Activated gamma-delta T cell treated with Interleukin-2 at 50 U/mL for 16 hours (primary cell): ENCODE results near the gene ZDHHC14.

Source experiments
- DNase-seq: peaks from one replicate; pipeline ENCODE4 v3.0.0-alpha.2; 2020

The ZDHHC14 gene

DNA sequence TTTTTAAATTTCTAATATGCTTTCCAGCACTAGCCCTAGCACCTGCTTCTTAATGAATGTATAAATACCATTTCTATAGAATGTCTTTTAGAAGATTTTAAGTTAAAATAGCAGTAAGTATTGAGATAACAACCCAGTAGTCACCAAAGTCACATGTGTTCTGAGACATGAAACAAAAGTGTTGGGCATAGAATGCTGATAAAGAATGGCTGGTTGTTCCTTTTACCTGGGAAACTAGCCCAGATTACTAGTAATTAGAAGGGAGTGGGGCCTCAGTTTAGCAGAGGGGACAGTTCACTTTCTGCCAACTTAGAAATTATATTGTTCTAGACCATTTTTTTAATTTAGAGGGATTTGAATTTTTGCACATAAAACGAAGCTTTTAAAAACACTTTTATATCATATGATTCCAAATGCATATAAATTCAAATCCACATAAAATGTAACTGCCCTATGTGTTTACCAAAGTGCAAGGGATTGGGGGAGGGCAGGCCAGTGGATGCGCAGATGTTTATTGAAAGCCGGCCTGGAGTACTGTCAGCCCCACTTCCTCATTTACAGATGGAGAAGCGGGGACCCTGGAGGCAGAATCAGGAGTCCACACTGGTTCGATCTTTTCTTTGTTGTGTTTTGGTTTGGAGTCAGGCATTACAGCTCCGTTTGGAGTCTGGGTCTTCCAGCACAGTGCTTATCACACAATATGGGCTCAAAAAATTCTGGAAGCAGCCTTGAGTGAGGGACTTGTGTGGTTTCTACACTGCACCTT is 139.8 kb downstream of the ZDHHC14 start:
- no peak for DNase-seq

DNA sequence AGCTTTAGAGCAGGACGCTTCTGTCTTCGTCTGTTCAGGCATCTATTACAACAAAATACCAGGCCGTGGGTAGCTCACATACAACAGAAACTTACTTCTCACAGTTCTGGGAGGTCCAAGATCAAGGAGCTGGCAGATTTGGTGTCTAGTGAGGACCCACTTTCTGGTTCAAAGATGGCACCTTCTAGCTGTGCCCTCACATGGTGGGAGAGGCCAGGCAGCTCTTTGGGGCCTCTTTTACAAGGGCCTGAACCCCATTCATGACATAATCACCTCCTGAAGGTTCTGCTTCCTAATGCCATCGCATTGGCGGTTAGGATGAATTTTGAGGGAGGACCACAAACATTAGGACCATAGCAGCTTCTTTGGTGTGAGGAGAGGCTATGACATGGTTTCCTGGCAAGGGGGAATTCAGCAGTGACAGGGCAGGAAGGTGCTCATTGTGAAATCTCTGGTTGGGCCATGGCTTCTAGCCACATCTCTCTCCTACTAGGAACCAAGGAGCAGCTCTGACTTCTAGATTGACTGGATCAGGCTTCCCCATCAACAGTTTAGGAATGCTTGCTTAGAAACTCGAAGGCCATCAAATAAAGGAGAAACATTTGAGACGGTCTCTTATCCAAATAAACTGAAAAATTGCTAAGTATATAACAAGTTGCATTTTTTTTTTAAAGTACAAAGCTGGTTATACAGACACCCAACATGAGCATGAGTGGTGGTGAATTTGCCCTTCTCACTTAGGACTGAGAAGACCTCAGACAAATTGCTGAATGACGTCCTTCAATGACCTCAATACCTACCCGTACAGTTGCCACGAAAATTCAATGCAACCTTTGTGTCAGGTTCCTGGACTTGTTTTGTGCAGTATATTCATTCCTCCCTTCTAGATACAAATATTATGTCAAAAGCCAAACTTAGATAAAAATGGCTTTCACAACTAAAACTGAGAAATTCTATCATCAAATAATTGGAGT is 140.7 kb downstream of the ZDHHC14 start:
- no peak for DNase-seq

DNA sequence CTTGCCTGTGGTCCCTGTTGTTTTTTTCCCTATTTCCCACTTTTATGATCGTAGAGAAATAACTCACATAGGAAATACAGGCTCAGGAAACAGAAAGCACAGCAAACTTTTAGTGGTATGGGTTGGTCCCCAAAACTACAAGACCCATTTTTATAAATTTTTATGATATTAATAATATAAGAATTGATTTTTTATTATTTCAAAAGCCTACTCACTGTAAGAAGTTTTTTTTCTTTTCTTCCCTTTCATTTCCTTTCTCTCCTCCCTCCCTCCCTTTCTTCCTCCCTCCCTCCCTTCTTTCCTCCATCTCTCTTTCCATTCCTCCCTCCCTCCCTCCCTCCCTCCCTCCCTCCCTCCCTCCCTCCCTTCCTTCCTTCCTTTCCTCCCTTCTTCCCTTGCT is 141.5 kb downstream of the ZDHHC14 start:
- no peak for DNase-seq

GRCh38 chr6:157524735-157525134 is 143.7 kb downstream of the ZDHHC14 start:
- DNase-seq, result no peak

- DNase-seq, result no peak
These were observed 144.4 kb downstream of the ZDHHC14 start for GRCh38 chr6:157525292-157525889.

- no peak for DNase-seq
These were observed 145.0 kb downstream of the ZDHHC14 start for GRCh38 chr6:157525918-157526425.

GRCh38 chr6:157527471-157527907 is 146.5 kb downstream of the ZDHHC14 start:
- DNase-seq, result no peak

- no peak for DNase-seq
These were observed 148.1 kb downstream of the ZDHHC14 start for GRCh38 chr6:157528931-157529653.

DNA sequence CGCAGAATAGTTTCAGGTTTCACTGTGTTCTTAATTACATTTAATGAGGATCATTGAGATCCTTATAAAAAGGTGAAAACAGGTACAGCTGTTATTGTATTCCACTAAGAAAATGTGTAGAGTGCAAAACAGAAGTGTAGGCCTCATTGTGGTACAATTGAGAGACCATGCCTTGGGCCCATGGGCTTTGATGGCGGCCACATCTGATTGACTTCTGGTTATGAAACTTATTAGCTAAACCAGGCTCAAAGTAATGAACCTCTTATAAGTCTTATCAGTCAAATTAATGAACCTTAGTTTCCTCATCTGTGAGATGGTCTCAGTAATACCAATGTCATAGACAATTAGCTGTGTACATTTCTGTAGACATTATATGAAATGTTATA is 148.7 kb downstream of the ZDHHC14 start:
- DNase-seq, result no peak

DNA sequence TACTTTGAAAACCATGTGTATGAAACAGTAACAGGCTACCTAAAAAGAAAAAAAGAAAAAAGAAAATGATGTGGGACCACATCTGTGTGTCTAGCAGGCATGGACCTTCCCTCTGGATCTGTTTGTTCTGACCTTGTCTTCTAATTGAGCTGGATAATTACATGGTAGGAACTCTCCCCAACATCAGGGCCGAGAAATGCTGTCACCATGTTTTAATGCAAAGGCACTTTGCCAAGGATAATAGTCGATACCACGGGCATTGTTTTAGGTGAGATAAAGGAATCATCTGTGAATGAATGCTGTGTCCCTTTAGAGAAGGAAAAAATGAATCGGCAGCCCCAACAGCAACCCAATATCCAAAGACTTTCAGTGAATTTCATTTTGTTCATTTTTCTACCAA is 149.1 kb downstream of the ZDHHC14 start:
- DNase-seq, result no peak

GRCh38 chr6:157530724-157531168 is 149.8 kb downstream of the ZDHHC14 start:
- DNase-seq, result no peak

- no peak for DNase-seq
These were observed 150.4 kb downstream of the ZDHHC14 start for GRCh38 chr6:157531169-157531985.

DNA sequence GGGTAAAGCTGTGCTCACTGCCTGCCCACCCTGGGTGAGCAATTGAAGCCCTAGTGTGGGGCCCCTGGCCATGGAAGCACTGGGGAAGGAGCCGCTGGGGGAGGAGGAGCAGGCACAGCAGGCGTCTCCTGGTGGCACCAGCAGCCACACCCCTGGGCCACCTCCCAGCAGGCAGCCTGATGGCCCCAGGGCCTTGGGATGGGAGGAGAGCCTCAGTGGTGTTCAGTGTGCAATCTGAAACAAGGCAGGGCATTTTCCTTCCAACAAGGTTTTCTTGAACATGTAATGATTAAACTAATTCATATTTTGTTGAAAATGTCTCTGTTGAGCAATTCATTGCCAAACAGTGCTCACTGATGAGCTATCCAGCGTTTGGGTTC is 151.0 kb downstream of the ZDHHC14 start:
- no peak for DNase-seq

DNA sequence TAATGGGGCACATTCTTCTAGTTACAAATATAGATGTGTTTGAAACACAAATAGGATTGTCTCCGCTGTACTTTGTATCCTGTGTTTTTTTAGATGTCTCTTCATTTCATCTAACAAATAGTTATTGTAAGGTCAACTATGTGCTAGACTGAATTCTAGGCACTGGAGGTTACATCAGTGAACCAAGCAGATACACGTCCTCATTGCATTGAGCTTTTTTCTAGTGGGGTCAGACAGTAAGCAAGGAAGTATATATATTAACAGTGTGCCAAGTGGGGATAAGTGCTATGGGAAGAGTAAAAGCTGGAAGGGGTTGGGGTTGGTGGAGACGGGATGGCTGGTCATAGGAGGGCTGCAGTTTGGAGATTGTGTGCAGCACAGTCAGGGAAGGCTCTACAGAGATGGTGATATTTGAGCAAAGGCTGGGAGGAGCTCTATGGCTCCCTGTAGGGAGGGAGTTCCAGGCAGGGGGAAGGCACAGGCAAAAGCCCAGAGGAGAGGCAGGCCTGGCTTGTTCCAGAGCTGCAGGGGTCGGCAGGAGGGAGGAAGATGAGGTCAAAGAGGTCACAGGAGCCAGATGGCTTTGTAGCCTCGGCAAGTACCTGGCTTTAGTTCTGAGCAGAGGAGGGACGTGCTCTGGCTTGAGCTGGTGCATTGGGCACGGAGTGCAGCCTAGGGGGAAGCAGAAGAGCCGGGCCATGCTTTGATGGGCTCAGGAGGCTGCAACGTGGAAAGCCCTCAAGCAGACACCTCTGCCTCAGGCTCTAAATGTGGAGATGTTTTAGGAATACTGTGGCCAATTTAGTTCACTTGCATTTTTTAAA is 152.3 kb downstream of the ZDHHC14 start:
- no peak for DNase-seq

DNA sequence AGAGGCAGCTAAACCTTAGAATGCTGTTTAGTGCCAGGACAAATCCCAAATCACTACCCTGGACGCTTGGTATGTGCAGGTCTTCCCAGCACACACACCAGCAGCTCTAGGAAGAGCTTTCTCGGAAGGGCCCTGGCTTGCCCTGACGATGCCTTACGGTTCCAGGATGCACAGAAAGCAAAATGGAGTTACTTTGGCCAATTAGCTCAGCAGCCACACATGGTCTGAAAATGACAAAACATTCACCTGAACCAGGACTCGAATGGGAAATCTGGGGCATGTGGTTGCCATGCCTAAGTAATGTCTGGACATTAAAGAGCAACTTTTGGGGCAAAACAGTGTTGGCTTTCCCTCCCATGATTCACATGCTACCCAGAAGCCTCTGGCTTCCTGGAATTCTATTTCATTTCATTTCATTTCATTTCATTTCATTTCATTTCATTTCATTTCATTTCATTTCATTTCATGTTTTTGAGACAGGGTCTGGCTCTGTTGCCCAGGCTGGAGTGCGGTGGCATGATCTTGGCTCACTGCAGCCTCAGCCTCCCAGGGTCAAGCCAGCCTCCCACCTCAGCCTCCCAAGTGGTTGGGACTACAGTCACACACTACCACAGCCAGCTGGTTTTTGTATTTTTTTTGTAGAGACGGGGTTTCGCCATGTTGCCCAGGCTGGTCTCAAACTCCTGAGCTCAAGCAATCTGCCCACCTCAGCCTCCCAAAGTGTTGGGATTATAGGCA is 153.3 kb downstream of the ZDHHC14 start:
- DNase-seq, result no peak

- no peak for DNase-seq
These were observed 154.0 kb downstream of the ZDHHC14 start for GRCh38 chr6:157534977-157535339.

DNA sequence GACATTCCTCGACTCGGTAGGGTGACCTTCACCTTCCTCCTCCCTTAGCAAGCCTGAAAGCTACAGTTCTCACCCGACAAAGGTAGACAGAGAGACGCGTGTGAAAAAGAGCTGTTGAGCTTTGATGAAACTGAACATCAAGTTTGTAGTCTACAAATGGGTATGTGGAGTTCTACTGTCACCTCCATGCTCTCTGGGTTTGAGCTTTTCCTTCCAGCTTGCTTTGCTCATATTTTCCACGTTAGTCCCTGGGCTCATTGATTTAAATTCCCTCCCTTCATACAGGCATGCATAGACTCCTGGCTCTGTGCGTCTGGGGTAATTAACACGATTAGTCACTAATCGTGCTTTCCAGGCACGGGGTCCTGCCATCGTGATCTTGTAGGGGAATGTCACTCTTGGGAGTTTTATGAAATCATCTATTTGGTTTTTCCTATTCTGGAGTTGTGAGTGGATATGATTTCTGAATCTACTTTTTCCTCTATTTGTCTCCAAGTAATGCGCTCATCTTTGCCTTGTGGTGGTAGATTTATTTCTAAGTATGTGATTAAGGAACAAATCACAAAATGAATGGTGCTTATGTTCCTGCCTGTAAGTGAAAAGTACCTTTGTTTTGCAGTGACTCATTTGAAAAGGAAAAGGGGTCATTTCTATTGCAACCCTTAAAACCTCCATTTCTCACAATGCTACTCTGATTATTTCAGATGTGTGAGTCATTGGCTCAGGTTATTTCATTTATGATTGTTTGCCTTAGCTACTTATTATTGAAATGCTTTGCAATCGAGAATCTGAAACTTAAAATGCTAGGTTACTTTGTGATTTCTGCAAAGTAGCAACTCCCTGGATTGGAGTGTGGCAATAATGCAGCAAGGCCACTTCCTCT is 154.6 kb downstream of the ZDHHC14 start:
- DNase-seq, result no peak

- no peak for DNase-seq
These were observed 155.2 kb downstream of the ZDHHC14 start for GRCh38 chr6:157536223-157536545.

- DNase-seq, result no peak
These were observed 156.6 kb downstream of the ZDHHC14 start for GRCh38 chr6:157537556-157537955.
